ENCODE results near the gene EXOC3.

Gene EXOC3

GRCh38 chr5:454936-455335 is 12.0 kb downstream of the EXOC3 start:
- DNase-seq (ENCODE audit: extremely low read depth in 1 of 2, low read depth in 1 of 2) = no peak

GRCh38 chr5:455806-456205 is 12.8 kb downstream of the EXOC3 start:
- DNase-seq (ENCODE audit: extremely low read depth in 1 of 2, low read depth in 1 of 2) = no peak

GRCh38 chr5:456351-457194 is 13.6 kb downstream of the EXOC3 start:
- no peak for DNase-seq (ENCODE audit: extremely low read depth in 1 of 2, low read depth in 1 of 2)

GRCh38 chr5:457195-457961 is 14.4 kb downstream of the EXOC3 start:
- DNase-seq (ENCODE audit: extremely low read depth in 1 of 2, low read depth in 1 of 2) = no peak

- no peak for DNase-seq (ENCODE audit: extremely low read depth in 1 of 2, low read depth in 1 of 2)
These were observed 15.8 kb downstream of the EXOC3 start for GRCh38 chr5:458547-459353.

GRCh38 chr5:459562-460272 is 16.7 kb downstream of the EXOC3 start:
- no peak for DNase-seq (ENCODE audit: extremely low read depth in 1 of 2, low read depth in 1 of 2)

- no peak for DNase-seq (ENCODE audit: extremely low read depth in 1 of 2, low read depth in 1 of 2)
These were observed 17.3 kb downstream of the EXOC3 start for GRCh38 chr5:460273-460625.

GRCh38 chr5:462051-462481 is 19.1 kb downstream of the EXOC3 start:
- no peak for DNase-seq (ENCODE audit: extremely low read depth in 1 of 2, low read depth in 1 of 2)

- DNase-seq (ENCODE audit: extremely low read depth in 1 of 2, low read depth in 1 of 2) = no peak
These were observed 20.3 kb downstream of the EXOC3 start for GRCh38 chr5:463301-463700.

- peak; percentile 23 to 34 for DNase-seq (ENCODE audit: extremely low read depth in 1 of 2, low read depth in 1 of 2)
These were observed 21.0 kb downstream of the EXOC3 start for GRCh38 chr5:463952-464351.

GRCh38 chr5:464446-464842 is 21.5 kb downstream of the EXOC3 start:
- DNase-seq (ENCODE audit: extremely low read depth in 1 of 2, low read depth in 1 of 2) = no peak

GRCh38 chr5:464843-465590 is 22.0 kb downstream of the EXOC3 start:
- DNase-seq (ENCODE audit: extremely low read depth in 1 of 2, low read depth in 1 of 2) = no peak

GRCh38 chr5:465591-466403 is 22.8 kb downstream of the EXOC3 start:
- DNase-seq (ENCODE audit: extremely low read depth in 1 of 2, low read depth in 1 of 2) = no peak

- DNase-seq (ENCODE audit: extremely low read depth in 1 of 2, low read depth in 1 of 2) = no peak
These were observed 23.8 kb downstream of the EXOC3 start for GRCh38 chr5:466661-467310.

- no peak for DNase-seq (ENCODE audit: extremely low read depth in 1 of 2, low read depth in 1 of 2)
These were observed 25.4 kb downstream of the EXOC3 start for GRCh38 chr5:468401-468800.

- DNase-seq (ENCODE audit: extremely low read depth in 1 of 2, low read depth in 1 of 2) = no peak
These were observed 26.9 kb downstream of the EXOC3 start for GRCh38 chr5:469752-470483.

GRCh38 chr5:470961-471749 is 28.2 kb downstream of the EXOC3 start:
- no peak for DNase-seq (ENCODE audit: extremely low read depth in 1 of 2, low read depth in 1 of 2)

Measured in activated CD8-positive, alpha-beta memory T cell treated with anti-CD3 and anti-CD28 coated beads for 1 hour (primary cell).